ENCODE results near the gene ISCA2.
"Not testable (repeated sequence)": the region's sequence is repeated elsewhere in the genome, so short reads cannot be mapped to it uniquely, and the experiment has no call there.

The ISCA2 gene, protein sequence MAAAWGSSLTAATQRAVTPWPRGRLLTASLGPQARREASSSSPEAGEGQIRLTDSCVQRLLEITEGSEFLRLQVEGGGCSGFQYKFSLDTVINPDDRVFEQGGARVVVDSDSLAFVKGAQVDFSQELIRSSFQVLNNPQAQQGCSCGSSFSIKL

GRCh38 chr14:74493343-74494261 lies at the start of gene ISCA2:
Gene ISCA2 (plus strand): TSS chr14:74493765. CDS start chr14:74493775, 10 bp downstream.
- DNase-seq (ENCODE audit: low read depth in 2 of 2) = peak; percentile 99 to 100

DNA sequence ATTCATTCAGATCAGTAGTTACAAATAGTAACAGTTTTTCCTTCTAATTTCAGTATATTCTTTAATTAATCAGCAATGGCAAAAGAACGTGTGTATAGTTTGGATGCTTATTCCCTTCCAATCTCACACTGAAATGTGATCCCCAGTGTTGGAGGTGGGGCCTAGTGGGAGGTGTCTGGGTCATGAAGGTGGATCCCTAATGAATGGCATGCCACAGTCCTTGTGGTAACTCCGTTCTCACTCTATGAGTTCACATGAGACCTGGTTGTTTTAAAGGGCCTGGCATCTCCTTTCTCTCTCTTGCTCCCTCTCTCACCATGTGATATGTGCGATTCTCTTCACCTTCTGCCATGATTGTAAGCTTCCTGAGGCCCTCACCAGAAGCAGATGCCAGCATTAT lies 48.7 kb upstream of the ISCA2 start:
- DNase-seq (ENCODE audit: low read depth in 2 of 2) = no peak

- not testable (repeated sequence) for DNase-seq (ENCODE audit: low read depth in 2 of 2)
Observed at GRCh38 chr14:74454397-74454796, 39.2 kb upstream of the ISCA2 start.

GRCh38 chr14:74456684-74457564 lies 36.6 kb upstream of the ISCA2 start:
- no peak for DNase-seq (ENCODE audit: low read depth in 2 of 2)

GRCh38 chr14:74457565-74457895 lies 36.0 kb upstream of the ISCA2 start:
- no peak for DNase-seq (ENCODE audit: low read depth in 2 of 2)

- peak; percentile 16 to 27 for DNase-seq (ENCODE audit: low read depth in 2 of 2)
Observed at GRCh38 chr14:74459289-74459946, 34.1 kb upstream of the ISCA2 start.

- DNase-seq (ENCODE audit: low read depth in 2 of 2) = no peak
Observed at GRCh38 chr14:74459976-74460375, 33.6 kb upstream of the ISCA2 start.

DNA sequence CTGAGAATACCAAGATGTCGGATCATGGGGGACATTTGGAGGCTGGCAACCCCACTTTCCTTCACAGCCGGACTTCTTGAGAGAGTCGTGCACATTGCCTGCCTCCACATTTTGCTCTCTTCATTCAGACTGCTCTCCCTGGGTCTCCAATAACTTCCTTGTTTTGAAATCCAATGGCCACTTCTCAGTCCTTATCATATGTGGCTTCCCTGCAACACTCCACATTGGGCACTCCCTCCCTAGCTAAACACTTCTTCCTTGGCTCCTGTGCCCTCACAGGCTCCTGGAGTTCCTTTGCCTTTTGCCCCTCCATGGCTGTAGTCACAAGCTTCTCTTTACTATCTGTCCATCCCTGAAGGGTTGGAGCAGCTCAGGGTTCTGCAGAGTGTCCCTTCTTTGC lies 30.6 kb upstream of the ISCA2 start:
- DNase-seq (ENCODE audit: low read depth in 2 of 2) = no peak

- no peak for DNase-seq (ENCODE audit: low read depth in 2 of 2)
Observed at GRCh38 chr14:74463697-74464096, 29.9 kb upstream of the ISCA2 start.

- no peak for DNase-seq (ENCODE audit: low read depth in 2 of 2)
Observed at GRCh38 chr14:74464785-74465184, 28.8 kb upstream of the ISCA2 start.

GRCh38 chr14:74465335-74465734 lies 28.2 kb upstream of the ISCA2 start:
- no peak for DNase-seq (ENCODE audit: low read depth in 2 of 2)

DNA sequence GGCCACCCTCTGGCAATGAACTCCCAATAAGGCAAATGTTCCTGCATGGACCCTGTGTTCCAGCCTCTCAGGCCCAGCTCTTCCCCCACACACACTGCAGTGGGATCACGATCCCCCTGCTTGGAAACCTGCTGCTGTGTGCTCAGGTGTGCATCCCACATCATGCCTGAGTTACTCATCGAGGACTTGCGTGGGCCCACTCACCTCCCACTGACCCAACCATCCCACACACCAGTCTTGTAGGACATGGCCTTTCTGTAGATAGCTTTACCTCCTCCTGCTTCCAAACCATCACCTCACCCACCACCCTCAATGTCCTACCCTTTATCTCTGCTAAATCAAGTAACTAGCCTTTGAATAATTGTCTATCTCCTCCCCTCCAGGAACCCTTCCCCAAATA lies 25.1 kb upstream of the ISCA2 start:
- no peak for DNase-seq (ENCODE audit: low read depth in 2 of 2)

DNA sequence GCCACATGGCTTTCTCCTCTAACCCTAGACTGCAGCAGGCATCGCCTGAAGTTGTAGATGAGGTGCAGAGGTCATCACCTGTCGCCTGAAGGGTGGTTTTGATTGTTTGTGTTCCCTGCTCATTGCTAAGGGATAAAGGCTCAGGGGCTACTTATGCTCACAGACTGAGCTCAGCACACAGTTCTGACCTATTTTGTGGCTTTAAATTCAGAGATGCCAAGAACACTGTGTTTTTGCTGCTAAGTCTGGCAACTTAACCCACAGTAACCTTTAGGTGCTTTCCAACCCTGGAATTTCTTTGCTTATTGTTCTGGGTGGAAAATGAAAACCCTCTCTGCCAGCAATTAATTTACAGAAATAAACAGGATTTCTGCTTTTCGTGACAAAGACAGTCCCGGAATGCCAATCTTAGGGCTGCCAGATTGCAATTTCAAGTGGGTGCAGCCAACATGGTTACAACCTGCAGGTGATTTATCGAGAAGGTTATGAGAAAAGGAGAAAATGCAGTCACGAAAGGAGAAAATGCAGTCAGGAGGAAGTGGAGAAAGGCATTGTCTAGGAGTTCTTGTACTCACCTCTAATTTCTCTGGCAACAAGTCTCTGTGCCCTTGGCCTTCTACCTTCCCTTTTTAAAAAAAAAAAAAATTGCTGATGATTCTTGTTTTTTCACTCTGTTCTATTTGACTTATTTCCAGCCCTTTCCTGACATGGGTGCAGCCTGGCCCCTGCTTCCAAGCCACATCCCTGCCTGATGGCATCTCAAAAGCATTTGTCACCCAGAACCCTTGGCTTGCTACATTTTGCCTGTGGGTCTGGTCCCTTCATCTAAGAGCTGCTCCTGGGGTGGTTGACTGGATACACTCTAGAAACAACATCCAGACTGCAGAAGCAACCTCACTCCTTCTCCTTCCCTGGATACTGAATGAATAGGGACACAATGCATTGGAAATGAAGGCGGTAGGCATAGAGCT lies 23.7 kb upstream of the ISCA2 start:
- no peak for DNase-seq (ENCODE audit: low read depth in 2 of 2)

DNA sequence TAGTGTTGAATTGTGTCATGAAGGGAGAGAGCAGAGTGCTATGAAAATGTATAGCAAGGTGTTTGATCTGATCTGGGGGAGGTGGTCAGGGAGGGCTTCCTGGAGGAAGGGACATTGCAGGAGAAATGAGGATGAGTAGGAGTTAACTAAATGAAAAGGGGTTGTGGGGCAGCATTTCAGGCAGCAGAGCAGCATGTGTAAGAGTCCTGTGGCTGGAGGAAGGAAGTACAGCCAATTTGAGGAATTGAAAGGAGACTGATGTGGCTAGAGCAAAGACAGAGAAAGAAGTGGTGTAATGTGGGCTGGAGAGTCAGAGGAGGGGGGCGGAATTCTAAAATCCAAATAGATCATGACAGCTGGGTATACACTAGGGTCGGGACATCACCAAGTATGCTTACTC lies 21.0 kb upstream of the ISCA2 start:
- DNase-seq (ENCODE audit: low read depth in 2 of 2) = no peak

GRCh38 chr14:74474376-74474775 lies 19.2 kb upstream of the ISCA2 start:
- no peak for DNase-seq (ENCODE audit: low read depth in 2 of 2)

DNA sequence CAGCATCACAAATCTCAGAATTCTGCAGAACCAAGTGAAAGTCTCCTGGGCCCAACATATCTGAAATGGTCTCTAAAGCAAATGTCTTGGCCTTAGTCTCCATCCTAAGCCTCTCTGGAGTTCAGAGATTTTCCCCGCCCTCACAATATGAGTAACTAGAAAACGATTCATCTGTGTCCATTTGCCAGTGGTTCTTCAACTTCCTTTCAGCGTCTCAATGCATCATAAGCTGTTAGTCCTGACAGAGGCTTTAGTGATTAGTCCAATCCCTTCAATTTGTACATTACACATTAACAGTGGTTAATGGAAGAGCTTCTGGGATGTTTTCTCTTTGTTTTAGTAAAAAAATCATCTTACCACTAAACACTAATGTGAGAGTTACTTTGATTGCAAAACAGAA lies 17.9 kb upstream of the ISCA2 start:
- no peak for DNase-seq (ENCODE audit: low read depth in 2 of 2)

GRCh38 chr14:74476107-74476506 lies 17.5 kb upstream of the ISCA2 start:
- no peak for DNase-seq (ENCODE audit: low read depth in 2 of 2)

DNA sequence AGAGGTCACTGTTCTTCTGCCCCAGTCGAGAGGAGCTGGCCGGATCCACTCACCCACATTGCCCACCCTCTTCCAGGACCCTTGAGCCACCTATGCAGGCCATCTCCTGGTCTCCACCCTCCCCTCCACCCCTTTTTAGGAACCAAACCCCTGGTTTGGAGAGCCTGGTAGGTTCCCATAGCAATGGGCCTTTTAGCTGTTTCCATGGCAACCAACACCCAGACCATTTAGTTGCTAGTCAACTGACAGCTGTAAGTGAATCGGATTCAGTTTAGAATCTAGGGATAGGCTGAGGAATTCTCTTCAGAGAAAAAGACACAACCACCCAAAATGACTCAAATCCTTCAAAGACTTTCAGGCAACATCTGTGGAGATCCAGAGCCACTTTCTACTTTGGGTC lies 17.0 kb upstream of the ISCA2 start:
- DNase-seq (ENCODE audit: low read depth in 2 of 2) = no peak

DNA sequence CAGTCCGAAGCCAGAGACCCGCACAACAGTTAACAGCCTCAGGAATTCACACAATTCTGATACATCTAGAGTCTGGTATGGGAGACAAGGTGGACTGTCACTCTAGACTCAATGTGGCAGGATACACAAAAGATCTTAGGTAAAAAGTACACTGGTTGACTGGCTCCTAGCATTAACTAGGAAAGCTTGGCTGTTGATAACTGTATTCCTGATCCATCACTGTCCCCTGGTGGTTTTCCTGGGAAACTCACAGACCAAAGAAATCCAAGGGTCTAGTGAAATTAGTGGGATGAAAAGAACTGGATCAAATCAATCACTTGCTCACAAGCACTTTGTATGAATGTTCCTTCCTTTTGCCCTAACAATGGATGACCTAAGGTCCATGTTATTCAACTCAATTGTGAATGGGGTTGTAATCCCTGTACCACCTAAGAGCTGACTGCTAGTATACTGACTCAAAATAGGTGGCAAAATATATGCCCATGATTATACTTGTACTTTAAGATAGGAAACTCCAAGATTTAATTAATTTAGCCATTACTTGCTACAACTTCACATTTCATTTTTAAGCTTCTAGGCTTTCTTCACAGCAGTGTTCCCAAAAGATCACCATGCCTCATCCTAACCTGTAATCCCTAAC lies 14.4 kb upstream of the ISCA2 start:
- no peak for DNase-seq (ENCODE audit: low read depth in 2 of 2)

DNA sequence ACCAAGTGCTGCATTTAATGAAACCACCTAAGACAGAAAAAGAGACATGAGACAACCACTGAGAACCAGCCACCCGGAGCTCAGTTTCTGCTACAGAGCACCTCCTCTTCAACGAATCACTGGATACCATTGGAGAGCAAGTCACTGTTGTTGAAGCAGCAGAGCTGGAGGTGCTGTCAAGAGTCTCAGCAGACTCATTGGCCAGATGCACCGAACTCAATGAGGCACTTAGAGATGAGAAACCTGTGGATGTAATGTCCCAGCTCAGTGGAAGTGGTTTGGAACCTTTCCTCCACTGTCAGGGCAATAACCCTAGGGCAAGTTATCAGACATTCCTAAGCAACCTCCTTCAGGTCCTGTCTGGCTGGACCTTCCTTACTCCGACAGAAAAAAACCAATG lies 13.5 kb upstream of the ISCA2 start:
- DNase-seq (ENCODE audit: low read depth in 2 of 2) = no peak
